Prostate gland (tissue), 2 donors: ENCODE results near the gene GFPT2.

Experiments
- CTCF ChIP-seq, 4 experiments: fragments of 200-600 bp in 2 of 4; fragments of 450-650 bp in 2 of 4; sonication (generic) in 2 of 4; IDR thresholded peaks; 1 replicate in 3 of 4; 2 replicates in 1 of 4; pipeline ENCODE4 v1.5.1; 2016 to 2019; ENCODE audit warnings: antibody characterized with exemption in 4 of 4, mild to moderate bottlenecking in 2 of 4, moderate library complexity in 2 of 4
- POLR2A ChIP-seq: fragments of 450-650 bp; IDR thresholded peaks from one replicate; pipeline ENCODE4 v1.6.1; 2016; ENCODE audit warnings: antibody characterized with exemption, mild to moderate bottlenecking

GRCh38 chr5:180347702-180348101 lies 5.4 kb downstream of the GFPT2 start:
- TF ChIP-seq CTCF (IDR thresholded peaks at IDR 0.05) (no peak), POLR2A (no peak)
